HepG2 (cell line): ENCODE measurements around the gene ADGRB2. TPM values are rescaled to one million over a fixed set of nuclear protein-coding genes. Genes with fewer than 3 reads are reported as not detected.

ENCODE experiments used
- ATAC-seq: fragments of 200-7000 bp; cut with Tn5 transposase; 3 replicates; pipeline ENCODE4 v1.9.1; 2020; ENCODE audit warnings: mild to moderate bottlenecking, moderate library complexity
- BruUV-seq: library from RNA; stranded (reverse); fragments of 400-500 nt; replicated peaks from 2 replicates; lab custom pipeline; 2021; lab: Mats Ljungman, UMichigan
- CTCF ChIA-PET: fragments of 300-600 bp; formaldehyde crosslinking; extraction: SDS; loops from one replicate; lab custom pipeline; 2021; ENCODE audit warnings: low total read pairs, inconsistent platforms, low intra/inter-chr PET ratio; lab: Yijun Ruan, JAX
- POLR2A ChIA-PET: fragments of 350-600 bp; sonication (Branson Sonifier 250); formaldehyde crosslinking; loops from one replicate; lab custom pipeline; 2020; ENCODE audit warnings: antibody characterized with exemption, inconsistent platforms; lab: Yijun Ruan, JAX
- DNase-seq: peaks from one replicate; pipeline ENCODE4 v3.0.0-alpha.2; 2015; ENCODE audit warnings: low spot score
- FAIRE-seq: peaks from 3 replicates; lab custom pipeline; 2011; peaks lifted over from hg19 to GRCh38; lab: Jason Lieb, UNC
- H2AFZ ChIP-seq: one replicate; pipeline ENCODE4 v1.6.1; 2011; ENCODE audit warnings: low read length, inconsistent platforms
- H3K27ac ChIP-seq: fragments of 300-600 bp; 3 replicates; pipeline ENCODE4 v1.8.0; 2011; ENCODE audit warnings: mixed run types, mild to moderate bottlenecking, mixed read lengths, low read length, inconsistent platforms; ENCODE audit not compliant: insufficient read depth; ENCODE audit errors: extremely low read length
- H3K27me3 ChIP-seq, 2 experiments: fragments of 200-600 bp in 1 of 2; 2 replicates in 1 of 2; 3 replicates in 1 of 2; pipeline versions ENCODE4 v1.6.0 to v1.8.0; 2011; ENCODE audit warnings: low read length in 2 of 2, mild to moderate bottlenecking in 2 of 2, moderate library complexity in 2 of 2, inconsistent platforms in 1 of 2; ENCODE audit not compliant: insufficient read depth in 2 of 2, control insufficient read depth in 1 of 2
- H3K36me3 ChIP-seq, 2 experiments: fragments of 200-600 bp in 1 of 2; replicated peaks in 1 of 2; 2 replicates in 1 of 2; 3 replicates in 1 of 2; pipeline versions ENCODE4 v1.5.1 to v1.8.0; 2011; ENCODE audit warnings: low read length in 2 of 2, inconsistent platforms in 1 of 2; ENCODE audit not compliant: insufficient read depth in 2 of 2, control insufficient read depth in 1 of 2
- H3K4me1 ChIP-seq: 2 replicates; pipeline ENCODE4 v1.5.1; 2012; ENCODE audit warnings: low read length, inconsistent platforms; ENCODE audit not compliant: insufficient read depth
- H3K4me2 ChIP-seq: 2 replicates; pipeline ENCODE4 v1.6.0; 2011; ENCODE audit warnings: low read depth, low read length, inconsistent platforms
- H3K4me3 ChIP-seq, 3 experiments: fragments of 200-600 bp in 1 of 3; sonication (generic), shearing (Covaris generic) in 1 of 3; replicated peaks in 1 of 3; 2 replicates each; pipeline ENCODE4 v1.5.1; 2011 to 2016; ENCODE audit warnings: low read length in 3 of 3, inconsistent platforms in 2 of 3, low read depth in 2 of 3, mild to moderate bottlenecking in 2 of 3, control low read depth in 1 of 3, mixed read lengths in 1 of 3; ENCODE audit not compliant: insufficient read depth in 1 of 3
- H3K79me2 ChIP-seq: one replicate; pipeline ENCODE4 v1.6.1; 2011; ENCODE audit warnings: low read length, inconsistent platforms; ENCODE audit not compliant: insufficient read depth
- H3K9ac ChIP-seq: 2 replicates; pipeline ENCODE4 v1.6.0; 2011; ENCODE audit warnings: mild to moderate bottlenecking, low read depth, low read length, inconsistent platforms; ENCODE audit not compliant: insufficient read depth
- H3K9me3 ChIP-seq: 2 replicates; pipeline ENCODE4 v1.5.1; 2012; ENCODE audit warnings: mild to moderate bottlenecking, low read length
- H4K20me1 ChIP-seq: 2 replicates; pipeline ENCODE4 v1.6.0; 2011; ENCODE audit warnings: inconsistent platforms, mild to moderate bottlenecking, low read length, moderate library complexity; ENCODE audit not compliant: insufficient read depth
- CSRNP1 ChIP-seq: sonication (generic); formaldehyde crosslinking; IDR thresholded peaks from 2 replicates; pipeline ENCODE4 v1.8.1; 2023; ENCODE audit warnings: mild to moderate bottlenecking, missing genetic modification reagents
- JUND ChIP-seq: sonication (generic); formaldehyde crosslinking; IDR thresholded peaks from 2 replicates; pipeline ENCODE4 v1.8.0; 2022; ENCODE audit warnings: mild to moderate bottlenecking, missing genetic modification reagents
- MXD1 ChIP-seq: sonication (generic); formaldehyde crosslinking; IDR thresholded peaks from 2 replicates; pipeline ENCODE4 v1.4.0; 2020; ENCODE audit warnings: mild to moderate bottlenecking, missing genetic modification reagents
- NFYB ChIP-seq: sonication (generic); formaldehyde crosslinking; IDR thresholded peaks from 2 replicates; pipeline ENCODE4 v1.4.0; 2020; ENCODE audit warnings: missing genetic modification reagents
- PBX2 ChIP-seq: IDR thresholded peaks from 2 replicates; pipeline ENCODE4 v1.6.1; 2016; ENCODE audit warnings: control low read depth
- TBP ChIP-seq: sonication (generic); formaldehyde crosslinking; IDR thresholded peaks from 2 replicates; pipeline ENCODE4 v1.5.0; 2020; ENCODE audit warnings: missing genetic modification reagents
- ZNF10 ChIP-seq: sonication (generic); formaldehyde crosslinking; IDR thresholded peaks from 2 replicates; pipeline ENCODE4 v1.4.0; 2020; ENCODE audit warnings: mild to moderate bottlenecking, low read depth, missing genetic modification reagents, borderline replicate concordance
- ZNF276 ChIP-seq: sonication (generic); formaldehyde crosslinking; IDR thresholded peaks from 2 replicates; pipeline ENCODE4 v1.4.0; 2020; ENCODE audit warnings: mild to moderate bottlenecking, low read depth, missing genetic modification reagents
- ZNF530 ChIP-seq: sonication (generic); formaldehyde crosslinking; IDR thresholded peaks from 2 replicates; pipeline ENCODE4 v1.5.0; 2020; ENCODE audit warnings: low read depth, mild to moderate bottlenecking, missing genetic modification reagents
- ZNF547 ChIP-seq: sonication (generic); formaldehyde crosslinking; IDR thresholded peaks from 2 replicates; pipeline ENCODE4 v1.5.1; 2020; ENCODE audit warnings: mild to moderate bottlenecking, missing genetic modification reagents
- ZNF614 ChIP-seq: IDR thresholded peaks from 2 replicates; pipeline ENCODE4 v1.6.1; 2018; ENCODE audit warnings: missing biosample characterization, missing genetic modification reagents, inconsistent platforms, borderline replicate concordance
- ZNF691 ChIP-seq: sonication (generic); formaldehyde crosslinking; IDR thresholded peaks from 2 replicates; pipeline ENCODE4 v1.4.0; 2020; ENCODE audit warnings: missing genetic modification reagents, low read depth, mild to moderate bottlenecking, borderline replicate concordance
- ZNF777 ChIP-seq: sonication (generic); formaldehyde crosslinking; IDR thresholded peaks from 2 replicates; pipeline ENCODE4 v1.4.0; 2020; ENCODE audit warnings: missing genetic modification reagents
- WGBS: methylation state at CpG from one replicate; pipeline ENCODE4 v1.1.6; 2017; ENCODE audit warnings: low lambda C conversion rate; 5-methylcytosine and 5-hydroxymethylcytosine counted together
- in situ Hi-C: cut with HindIII; loops from 2 replicates; pipeline ENCODE4 v1.10.0; 2017; ENCODE audit warnings: low pct_unique_long_range_greater_than_20kb; ENCODE audit not compliant: extremely low pct_ligation_motif_present
- intact Hi-C: fragments of 100-400 bp; cut with micrococcal nuclease; formaldehyde crosslinking; loops from one replicate; pipeline ENCODE4 v1.10.0; 2022; ENCODE audit not compliant: unreplicated experiment
- polyA plus RNA-seq, 8 experiments: library from polyadenylated mRNA; depleted of rRNA in 3 of 8; stranded (reverse) in 7 of 8; unstranded in 1 of 8; fragments of >200 nt; fragmentation: Illumina TruSeq in 4 of 8; extraction: Trizol in 4 of 8; gene quantifications; 2 replicates each; pipeline versions ENCODE4 v1.2.1 to v1.2.3, GENCODE V29; 2011 to 2016; ENCODE audit warnings: low read depth in 4 of 8, missing spikeins in 1 of 8, mixed read lengths in 1 of 8; ENCODE audit not compliant: insufficient read depth in 1 of 8
- total RNA-seq, 5 experiments: library from RNA; depleted of rRNA; stranded (reverse); fragments of >200 nt; fragmentation: Illumina TruSeq; extraction: Trizol; gene quantifications; 2 replicates each; pipeline ENCODE4 v1.2.3, GENCODE V29; 2016; ENCODE audit warnings: low read depth in 1 of 5

ADGRB2 gene
- total and polyA plus RNA-seq, 2 of the 13 experiments (the other 11 are each of a cell fraction or from before 2014, with no cell fraction given) = 0.03 to 0.09 TPM

- no peaks in the 10 kb centered on the region; a peak in 2 of 5 replicates for H3K36me3 ChIP-seq
- in situ Hi-C loops = no loop called here
- no peak overlapping the region for H3K27ac ChIP-seq
- BruUV-seq = no TSS peak
- WGBS = 93% methylated on average over 10 of the region's 10 CpGs
- H2AFZ ChIP-seq = no peak overlapping the region
- no peaks in the 10 kb centered on the region for H3K9me3 ChIP-seq
- no peak overlapping the region for H3K4me3 ChIP-seq
- ATAC-seq = no peak
- H3K27me3 ChIP-seq = no peaks in the 10 kb centered on the region
- CTCF ChIA-PET = no interaction called here
- POLR2A ChIA-PET = no interaction called here
- DNase-seq = no peak
- peaks cover 46% of the 10 kb centered on the region for H3K4me1 ChIP-seq
- FAIRE-seq = no peak
- intact Hi-C loops = no loop called here
- TF ChIP-seq ZNF547 (CRISPR knock-in tag) = no peak
- TF ChIP-seq ZNF691 = no peak
- TF ChIP-seq NFYB = no peak
- TF ChIP-seq TBP (CRISPR knock-in tag) = no peak
- no peak for TF ChIP-seq MXD1
- no peak for TF ChIP-seq CSRNP1 (CRISPR knock-in tag)
- TF ChIP-seq PBX2 (CRISPR knock-in tag) = no peak
- TF ChIP-seq ZNF276 (CRISPR knock-in tag) = no peak
- TF ChIP-seq ZNF614 = no peak
- TF ChIP-seq ZNF530 (CRISPR knock-in tag) = no peak
- TF ChIP-seq ZNF777 (CRISPR knock-in tag) = no peak
- TF ChIP-seq JUND = no peak
- TF ChIP-seq ZNF10 (CRISPR knock-in tag) = no peak
- no peaks in the 10 kb centered on the region for H4K20me1 ChIP-seq
- no peak overlapping the region for H3K4me2 ChIP-seq
- no peak overlapping the region for H3K9ac ChIP-seq
- H3K79me2 ChIP-seq = no peaks in the 10 kb centered on the region
These were observed 64.7 kb downstream of the ADGRB2 start for GRCh38 chr1:31699341-31699891.
